NCI-H2227 (cell line): ENCODE results near the gene F7.
"Not testable (repeated sequence)": the region's sequence is repeated elsewhere in the genome, so short reads cannot be mapped to it uniquely, and the experiment has no call there.

Experiments used
- DNase-seq: peaks from one replicate; lab custom pipeline; 2025; ENCODE audit not compliant: unreplicated experiment; lab: John Stamatoyannopoulos, UW

The F7 gene

DNA sequence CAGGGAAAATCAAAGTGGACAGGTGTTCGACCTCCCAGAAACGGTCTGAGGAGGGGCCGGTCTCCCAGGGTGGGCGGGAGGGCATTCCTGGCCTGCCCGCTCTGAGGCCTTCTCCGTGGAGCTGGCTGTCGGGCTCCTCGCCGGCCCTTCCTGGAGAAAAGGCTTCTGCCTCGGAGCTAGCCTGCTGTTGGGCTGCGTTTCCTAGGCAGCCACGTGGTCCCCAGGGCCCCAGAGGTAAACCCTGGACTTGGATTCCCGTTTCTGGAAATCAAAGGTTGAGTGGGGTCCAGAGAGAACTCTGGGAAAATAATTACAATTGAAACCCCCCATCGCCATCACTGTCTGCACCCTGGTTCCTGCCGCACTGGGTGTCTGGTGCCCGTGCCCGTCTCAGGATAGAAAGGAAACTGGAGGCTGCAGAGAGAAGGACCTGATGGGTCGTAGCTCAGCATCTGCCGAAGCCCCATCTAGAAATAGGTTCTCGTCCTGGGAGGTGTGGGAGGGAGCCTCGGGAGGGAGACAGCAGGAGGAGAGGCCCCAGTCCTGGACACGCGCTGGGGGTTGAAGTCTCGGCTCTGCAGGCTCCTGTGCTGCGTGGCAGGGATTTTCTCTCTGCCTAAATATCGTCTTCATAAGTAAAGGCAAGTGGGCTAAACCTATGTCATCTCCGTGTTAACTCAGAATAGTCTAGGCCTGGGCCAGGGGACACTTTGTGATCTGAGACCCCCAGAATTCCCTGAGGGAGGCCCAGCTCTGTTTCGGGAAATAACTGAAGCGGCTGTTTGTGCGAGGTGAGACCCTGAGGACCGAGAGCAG is 45.2 kb downstream of the F7 start:
- no peak for DNase-seq

DNA sequence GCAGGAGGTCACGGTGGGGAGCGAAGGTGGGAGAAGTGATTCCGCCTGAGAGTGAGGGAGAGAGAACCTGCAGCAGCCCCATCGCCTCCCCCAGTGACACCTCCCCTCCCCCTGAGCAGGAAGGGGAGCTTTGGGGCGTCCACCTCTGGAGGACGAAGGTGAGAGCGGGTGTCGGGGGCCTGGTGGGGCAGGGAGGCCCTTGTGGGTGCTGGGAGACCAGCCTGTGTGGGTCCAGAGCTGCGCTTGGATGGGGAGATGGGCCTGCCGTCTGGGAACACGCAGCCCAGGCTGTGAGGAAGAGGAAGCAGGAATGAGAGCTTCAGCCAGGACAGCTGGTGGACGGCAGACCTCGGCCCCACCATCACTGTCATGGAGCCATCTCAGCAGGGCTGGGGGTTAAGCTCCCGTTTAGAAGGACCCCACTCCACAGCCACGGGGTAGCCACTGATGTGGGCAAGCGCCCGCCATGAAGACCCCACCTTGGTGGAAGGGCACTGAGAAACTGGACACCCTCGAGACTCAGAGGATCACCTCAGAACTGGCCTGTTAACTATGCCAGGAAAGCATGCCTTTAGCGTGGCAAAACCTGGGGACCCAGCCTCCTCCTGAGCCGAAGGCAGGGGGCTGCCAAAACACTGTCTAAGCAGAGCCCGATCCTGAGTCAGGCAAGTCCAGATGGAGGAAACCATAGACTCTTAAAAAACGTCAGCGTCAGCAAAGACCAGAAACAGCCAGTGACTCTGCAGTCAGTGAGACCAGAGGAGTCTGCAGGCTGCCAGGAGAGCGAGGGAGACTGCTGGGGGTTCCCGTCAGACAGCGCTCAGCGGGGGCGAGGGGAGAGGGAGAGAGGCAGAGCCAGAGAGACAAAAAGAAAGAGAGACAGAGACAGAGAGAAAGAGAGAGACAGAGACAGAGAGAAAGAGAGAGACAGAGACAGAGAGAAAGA is 46.4 kb downstream of the F7 start:
- DNase-seq: no peak

DNA sequence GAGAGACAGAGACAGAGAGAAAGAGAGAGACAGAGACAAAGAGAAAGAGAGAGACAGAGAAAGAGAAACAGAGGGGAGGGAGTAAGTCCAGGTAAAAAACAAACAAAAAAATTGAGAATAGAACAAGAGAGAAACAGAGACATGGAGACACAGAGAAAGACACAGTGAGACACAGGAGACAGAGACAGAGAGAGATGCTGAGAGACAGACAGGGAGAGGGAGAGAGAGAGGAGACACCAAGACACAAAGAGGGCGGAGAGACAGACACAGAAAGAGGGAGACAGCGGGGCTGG is 47.0 kb downstream of the F7 start:
- no peak for DNase-seq

DNA sequence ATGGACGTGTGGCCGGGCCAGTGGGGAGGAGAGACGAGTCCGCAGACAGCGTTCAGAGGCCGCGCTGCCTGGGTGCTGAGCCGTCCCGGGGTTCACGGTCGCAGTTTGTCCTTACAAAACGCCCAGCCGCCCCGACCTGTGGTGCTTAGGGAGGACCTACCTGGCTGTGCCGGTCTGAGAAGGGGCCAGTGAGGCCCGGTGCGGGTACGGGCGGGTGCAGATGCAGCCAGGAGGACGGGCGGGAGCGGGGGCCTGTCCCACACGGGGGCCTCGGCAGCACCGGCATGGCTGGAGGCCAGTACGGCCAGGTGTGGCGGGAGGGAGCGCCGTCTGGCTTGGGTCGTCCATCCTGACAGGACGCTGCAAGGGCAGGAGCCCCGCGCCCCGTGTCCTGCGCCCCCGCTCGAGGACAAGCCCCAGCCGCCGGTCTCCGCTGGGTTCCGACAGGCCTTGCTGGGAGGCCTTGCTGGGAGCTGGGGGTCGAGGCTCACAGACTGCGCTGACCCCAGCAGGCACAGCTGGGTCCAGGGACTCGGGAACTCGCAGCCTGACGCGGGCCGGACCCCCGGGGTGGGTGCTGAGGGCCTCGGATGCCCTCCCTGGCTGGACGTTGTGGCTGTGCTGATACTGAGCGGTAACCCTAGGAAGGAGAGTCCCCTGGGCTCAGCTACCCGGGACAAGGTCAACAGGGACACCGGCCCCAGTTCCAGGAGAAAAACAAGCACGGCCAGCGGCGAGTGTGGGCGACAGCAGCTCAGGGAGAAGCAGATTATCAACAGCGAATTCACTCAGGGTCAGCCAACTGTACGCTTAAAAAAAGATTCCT is 47.6 kb downstream of the F7 start:
- no peak for DNase-seq

DNA sequence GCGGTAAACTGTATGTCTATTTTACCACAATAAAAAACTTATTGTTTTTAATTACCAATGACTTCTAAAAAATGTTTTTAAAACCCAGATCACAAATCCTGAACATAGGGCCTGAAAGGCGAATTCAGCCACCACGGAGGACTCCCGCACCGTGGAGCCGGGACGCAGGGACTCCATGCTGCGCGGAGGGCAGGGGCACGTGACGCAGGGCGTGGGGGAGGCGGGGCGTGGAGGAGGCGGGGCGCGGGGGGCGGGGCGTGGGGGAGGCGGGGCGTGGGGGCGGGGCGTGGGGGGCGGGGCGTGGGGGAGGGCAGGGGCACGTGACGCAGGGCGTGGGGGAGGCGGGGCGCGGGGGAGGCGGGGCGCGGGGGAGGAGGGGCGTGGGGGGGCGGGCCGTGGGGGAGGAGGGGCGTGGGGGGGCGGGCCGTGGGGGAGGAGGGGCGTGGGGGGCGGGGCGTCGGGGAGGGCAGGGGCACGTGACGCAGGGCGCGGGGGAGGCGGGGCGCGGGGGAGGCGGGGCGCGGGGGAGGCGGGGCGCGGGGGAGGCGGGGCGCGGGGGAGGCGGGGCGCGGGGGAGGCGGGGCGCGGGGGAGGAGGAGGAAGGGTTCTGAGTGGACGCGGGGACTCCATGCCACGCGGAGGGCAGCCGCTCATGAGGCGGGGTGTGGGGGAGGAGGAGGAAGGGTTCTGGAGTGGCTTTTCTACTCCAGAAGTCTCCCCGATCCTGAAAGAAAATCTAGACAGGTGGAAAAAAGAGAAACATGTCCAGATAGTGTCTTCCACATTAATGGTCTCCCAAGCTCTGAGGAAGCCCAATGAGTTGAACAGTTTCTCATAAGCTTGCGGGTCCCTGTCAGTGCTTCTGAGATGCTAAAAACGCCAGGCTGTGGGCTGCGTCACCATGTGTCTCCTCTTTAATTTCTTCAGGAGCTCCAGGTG is 48.5 kb downstream of the F7 start:
- DNase-seq: peak; percentile 62

GRCh38 chr13:113155201-113155600 is 49.6 kb downstream of the F7 start:
- DNase-seq: no peak

DNA sequence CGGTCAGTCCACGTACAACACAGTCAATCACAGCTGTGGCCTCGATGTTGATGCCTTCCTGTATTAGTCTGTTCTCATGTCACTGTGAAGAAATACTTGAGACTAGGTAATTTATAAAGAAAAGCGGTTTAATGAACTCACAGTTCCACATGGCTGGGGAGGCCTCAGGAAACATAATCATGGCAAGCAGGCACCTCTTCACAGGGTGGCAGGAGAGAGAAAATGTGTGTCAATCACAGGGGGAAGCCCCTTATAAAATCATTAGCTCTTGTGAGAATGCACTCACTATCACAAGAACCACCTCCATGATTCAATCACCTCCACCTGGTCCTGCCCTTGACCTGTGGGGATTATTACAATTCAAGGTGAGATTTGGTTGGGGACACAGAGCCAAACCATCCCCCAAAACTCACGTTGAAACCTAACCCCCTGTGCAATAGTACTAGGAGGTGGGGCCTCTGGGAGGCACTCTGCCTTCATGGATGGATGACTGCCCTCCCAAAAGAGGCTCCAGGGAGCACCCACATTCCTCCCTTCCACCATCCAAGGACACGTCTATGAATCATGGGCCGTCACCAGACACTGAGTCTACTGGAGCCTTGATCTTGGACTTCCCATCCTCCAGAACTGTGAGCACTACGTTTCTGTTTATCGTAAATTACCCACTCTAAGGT is 50.5 kb downstream of the F7 start:
- no peak for DNase-seq

GRCh38 chr13:113157206-113157928 is 51.8 kb downstream of the F7 start:
- DNase-seq: no peak

GRCh38 chr13:113157929-113158747 is 52.5 kb downstream of the F7 start, which contains the start of gene PROZ:
PROZ (plus strand) TSS chr13:113158648; CDS start chr13:113158661, 13 bp downstream.
- no peak for DNase-seq

GRCh38 chr13:113158946-113159345 is 53.4 kb downstream of the F7 start:
- no peak for DNase-seq

DNA sequence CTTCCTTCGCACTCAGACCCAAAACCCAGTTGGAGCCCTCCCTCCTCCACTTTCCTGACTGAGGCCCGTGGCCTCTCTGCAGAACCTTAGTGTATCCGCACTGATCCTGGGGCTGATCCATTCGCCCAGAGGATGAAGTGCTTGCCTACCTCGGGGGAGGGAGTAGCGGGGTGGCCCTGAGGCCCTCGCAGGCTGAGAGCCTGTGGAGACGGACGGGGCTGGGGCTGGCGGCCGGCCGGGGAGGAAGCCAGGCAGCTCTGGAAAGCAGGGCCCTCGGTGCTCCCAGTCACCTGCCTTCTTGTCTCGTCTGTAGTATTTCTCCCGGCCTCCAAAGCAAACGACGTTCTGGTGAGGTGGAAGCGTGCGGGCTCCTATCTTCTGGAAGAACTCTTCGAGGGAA is 54.1 kb downstream of the F7 start:
- no peak for DNase-seq

DNA sequence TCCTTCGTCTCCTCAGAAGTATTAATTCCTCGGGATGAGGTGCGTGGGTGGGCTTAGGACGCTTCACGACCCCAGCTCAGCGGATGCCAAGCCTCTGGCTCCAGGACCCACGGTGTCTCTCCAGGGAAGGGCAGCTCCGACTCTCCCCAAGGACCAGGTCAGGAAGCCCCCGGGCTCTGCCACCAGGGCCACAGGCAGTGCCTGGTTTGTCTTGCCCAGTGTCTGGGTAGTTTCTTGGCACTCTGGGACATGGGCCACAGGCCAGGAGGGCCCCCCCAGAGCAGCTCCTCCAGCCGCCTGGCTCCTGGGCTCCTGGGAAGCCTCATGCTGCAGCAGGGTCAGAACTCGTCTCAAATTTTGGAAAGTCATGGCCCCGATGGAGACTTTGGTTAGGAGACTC is 55.4 kb downstream of the F7 start:
- no peak for DNase-seq

DNA sequence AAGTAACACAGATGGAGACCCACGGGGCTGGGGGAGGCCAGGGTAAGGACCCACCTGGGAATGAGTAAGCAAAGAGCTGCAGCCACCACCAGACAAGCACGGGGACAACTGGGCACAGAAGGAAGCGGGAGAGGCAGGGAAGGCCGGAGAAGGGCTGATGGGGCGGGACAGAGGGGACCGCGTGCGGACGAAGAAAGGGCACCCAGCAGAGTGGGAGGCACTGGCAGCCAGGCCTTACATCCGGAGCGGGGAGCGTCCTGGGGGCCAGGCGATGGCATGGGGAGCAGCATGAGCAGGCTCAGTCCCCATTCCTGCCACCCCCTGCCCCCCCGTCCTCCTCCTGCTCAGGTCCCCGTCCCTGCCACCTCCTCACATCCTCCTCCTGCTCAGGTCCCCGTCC is 55.8 kb downstream of the F7 start:
- no peak for DNase-seq

- not testable (repeated sequence) for DNase-seq
Observed at GRCh38 chr13:113161975-113162374, 56.4 kb downstream of the F7 start.

- DNase-seq: no peak
Observed at GRCh38 chr13:113162783-113163685, 57.4 kb downstream of the F7 start.

DNA sequence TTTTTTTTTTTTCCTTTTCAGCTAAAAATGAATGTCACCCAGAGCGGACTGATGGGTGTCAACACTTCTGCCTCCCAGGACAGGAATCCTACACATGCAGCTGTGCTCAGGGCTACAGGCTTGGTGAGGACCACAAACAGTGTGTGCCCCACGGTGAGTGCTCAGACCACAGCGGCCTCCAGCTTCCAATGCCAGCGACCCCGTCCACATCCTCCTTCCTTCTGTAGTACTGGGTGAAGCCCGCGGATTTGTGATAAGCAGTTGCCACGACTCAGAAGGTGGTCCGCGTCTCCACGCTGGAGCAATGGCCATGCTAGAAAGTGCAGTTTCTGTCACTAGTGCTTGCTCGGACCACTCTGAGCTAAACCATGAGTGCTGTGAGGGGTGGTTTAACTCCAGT is 58.9 kb downstream of the F7 start:
- no peak for DNase-seq

- DNase-seq: no peak
Observed at GRCh38 chr13:113166266-113166665, 60.7 kb downstream of the F7 start.
